HCT116 (cell line): ENCODE results near the gene SUMO4. TPM values are rescaled to one million over a fixed set of nuclear protein-coding genes. Genes with fewer than 3 reads are reported as not detected.

Experiments
- ATAC-seq: fragments of 200-7000 bp; cut with Tn5 transposase; 2 replicates; pipeline ENCODE4 v1.9.1; 2020; ENCODE audit warnings: mild to moderate bottlenecking, moderate library complexity
- BruUV-seq: library from RNA; stranded (reverse); fragments of 400-500 nt; replicated peaks from 2 replicates; lab custom pipeline; 2021; lab: Mats Ljungman, UMichigan
- CTCF ChIA-PET: fragments of 300-600 bp; sonication (Branson Sonifier 250); formaldehyde crosslinking; loops from one replicate; lab custom pipeline; 2021; ENCODE audit warnings: antibody characterized with exemption; lab: Charles Lee
- POLR2A ChIA-PET: fragments of 300-600, 350-600 bp; sonication (Branson Sonifier 250); formaldehyde crosslinking; loops from one replicate; lab custom pipeline; 2021; ENCODE audit warnings: antibody characterized with exemption; lab: Charles Lee
- RAD21 ChIA-PET, 2 experiments: fragments of 300-600 bp; sonication (Branson Sonifier 250); formaldehyde crosslinking; loops; one replicate each; lab custom pipeline; 2023; ENCODE audit warnings: low total read pairs in 2 of 2; ENCODE audit not compliant: uncharacterized antibody in 2 of 2, unreplicated experiment in 2 of 2, low non-redundant PET in 1 of 2; lab: Charles Lee
- DNase-seq: peaks from one replicate; pipeline ENCODE4 v3.0.0-alpha.2; 2010; ENCODE audit warnings: low read depth, low spot score
- H2AFZ ChIP-seq: fragments of 200-600 bp; shearing (Covaris generic), sonication (generic); 2 replicates; pipeline ENCODE4 v1.6.1; 2017; ENCODE audit warnings: low read depth, mixed run types, mixed read lengths, antibody characterized with exemption, low read length; ENCODE audit not compliant: poor library complexity, severe bottlenecking
- H3K27ac ChIP-seq: 2 replicates; pipeline ENCODE4 v1.5.1; 2012; ENCODE audit warnings: low read depth, low read length
- H3K27me3 ChIP-seq: fragments of 200-600 bp; sonication (generic); 2 replicates; pipeline ENCODE4 v1.6.1; 2016; ENCODE audit warnings: mixed run types, low read length, mixed read lengths; ENCODE audit not compliant: insufficient read depth
- H3K36me3 ChIP-seq, 2 experiments: fragments of 200-500 bp in 1 of 2; fragments of 200-600 bp in 1 of 2; sonication (Bioruptor generic) in 1 of 2; sonication (generic) in 1 of 2; 2 replicates each; pipeline versions ENCODE4 v1.5.1 to v1.6.1; 2014 to 2016; ENCODE audit warnings: low read length in 2 of 2, inconsistent platforms in 1 of 2, mixed read lengths in 1 of 2, mixed run types in 1 of 2; ENCODE audit not compliant: insufficient read depth in 2 of 2, control insufficient read depth in 1 of 2
- H3K4me1 ChIP-seq, 2 experiments: fragments of 200-600 bp in 1 of 2; sonication (generic) in 1 of 2; 2 replicates each; pipeline versions ENCODE4 v1.5.1 to v1.6.1; 2012 to 2017; ENCODE audit warnings: low read length in 2 of 2, inconsistent platforms in 1 of 2, mild to moderate bottlenecking in 1 of 2, mixed read lengths in 1 of 2, mixed run types in 1 of 2, moderate library complexity in 1 of 2; ENCODE audit not compliant: insufficient read depth in 2 of 2, control insufficient read depth in 1 of 2
- H3K4me2 ChIP-seq: fragments of 200-600 bp; sonication (generic); 2 replicates; pipeline ENCODE4 v1.6.1; 2017; ENCODE audit warnings: mixed run types, low read length, mixed read lengths
- H3K4me3 ChIP-seq, 2 experiments: fragments of 200-600 bp in 1 of 2; sonication (generic) in 1 of 2; replicated peaks in 1 of 2; 2 replicates each; pipeline ENCODE4 v1.5.1; 2011 to 2016; ENCODE audit warnings: low read length in 2 of 2, control low read depth in 1 of 2, low read depth in 1 of 2, mild to moderate bottlenecking in 1 of 2, mixed read lengths in 1 of 2, mixed run types in 1 of 2
- H3K79me2 ChIP-seq: fragments of 200-600 bp; sonication (generic); 2 replicates; pipeline ENCODE4 v1.6.1; 2017; ENCODE audit warnings: mild to moderate bottlenecking, mixed run types, low read length, moderate library complexity, mixed read lengths; ENCODE audit not compliant: insufficient read depth
- H3K9ac ChIP-seq: fragments of 200-600 bp; sonication (generic); 2 replicates; pipeline ENCODE4 v1.6.1; 2016; ENCODE audit warnings: low read length, mixed read lengths
- H3K9me2 ChIP-seq: fragments of 200-600 bp; sonication (generic), shearing (Covaris generic); 2 replicates; pipeline ENCODE4 v1.6.1; 2017; ENCODE audit warnings: mixed run types, mild to moderate bottlenecking, moderate library complexity; ENCODE audit not compliant: insufficient read depth
- H3K9me3 ChIP-seq, 2 experiments: fragments of 200-500 bp in 1 of 2; fragments of 200-600 bp in 1 of 2; sonication (Bioruptor generic) in 1 of 2; sonication (generic) in 1 of 2; 2 replicates each; pipeline ENCODE4 v1.6.1; 2014 to 2017; ENCODE audit warnings: low read length in 2 of 2, mixed read lengths in 2 of 2, inconsistent platforms in 1 of 2, low read depth in 1 of 2, mild to moderate bottlenecking in 1 of 2, mixed run types in 1 of 2, moderate library complexity in 1 of 2; ENCODE audit not compliant: control insufficient read depth in 1 of 2, insufficient read depth in 1 of 2
- H4K20me1 ChIP-seq: fragments of 200-600 bp; sonication (generic), shearing (Covaris generic); 2 replicates; pipeline ENCODE4 v1.6.1; 2017; ENCODE audit warnings: mixed run types, mild to moderate bottlenecking, moderate library complexity; ENCODE audit not compliant: insufficient read depth
- CBX3 ChIP-seq: IDR thresholded peaks from 2 replicates; pipeline ENCODE4 v1.6.1; 2012; ENCODE audit warnings: low read depth
- CEBPB ChIP-seq: IDR thresholded peaks from 2 replicates; pipeline ENCODE4 v1.6.1; 2012; ENCODE audit warnings: low read depth
- EGR1 ChIP-seq: IDR thresholded peaks from 2 replicates; pipeline ENCODE4 v1.6.1; 2012; ENCODE audit warnings: low read depth
- ELF1 ChIP-seq: IDR thresholded peaks from 2 replicates; pipeline ENCODE4 v1.6.1; 2012; ENCODE audit warnings: low read depth, borderline replicate concordance
- EZH2 ChIP-seq: fragments of 200-600 bp; sonication (generic); IDR thresholded peaks from 2 replicates; pipeline ENCODE4 v1.6.1; 2017; ENCODE audit warnings: antibody characterized with exemption, mixed run types
- EZH2phosphoT487 ChIP-seq: fragments of 200-600 bp; IDR thresholded peaks from 2 replicates; pipeline ENCODE4 v1.6.1; 2018; ENCODE audit warnings: antibody characterized with exemption, borderline replicate concordance
- JUND ChIP-seq: IDR thresholded peaks from 2 replicates; pipeline ENCODE4 v1.6.1; 2012
- POLR2AphosphoS5 ChIP-seq: IDR thresholded peaks from 2 replicates; pipeline ENCODE4 v1.6.1; 2011; ENCODE audit warnings: mild to moderate bottlenecking, low read depth, low read length, moderate library complexity
- SP1 ChIP-seq: IDR thresholded peaks from 2 replicates; pipeline ENCODE4 v1.6.1; 2012; ENCODE audit warnings: low read depth
- SRF ChIP-seq: IDR thresholded peaks from 2 replicates; pipeline ENCODE4 v1.6.1; 2012; ENCODE audit warnings: low read depth
- YY1 ChIP-seq: IDR thresholded peaks from 2 replicates; pipeline ENCODE4 v1.6.1; 2011; ENCODE audit warnings: low read length, low read depth, moderate library complexity, mild to moderate bottlenecking; ENCODE audit not compliant: insufficient replicate concordance; ENCODE audit errors: extremely low read depth
- ZFX ChIP-seq: fragments of 450-650 bp; IDR thresholded peaks from 2 replicates; pipeline ENCODE4 v1.6.1; 2017
- ZNF274 ChIP-seq: fragments of 200-500 bp; sonication (Bioruptor generic); IDR thresholded peaks from 2 replicates; pipeline ENCODE4 v1.6.1; 2014; ENCODE audit warnings: mild to moderate bottlenecking, low read depth, low read length, inconsistent platforms
- intact Hi-C: fragments of 100-400 bp; cut with micrococcal nuclease; formaldehyde crosslinking; loops from 2 replicates; pipeline ENCODE4 v1.10.0; 2022
- total RNA-seq: library from RNA; stranded (reverse); gene quantifications from one replicate; pipeline ENCODE4 v1.2.1, GENCODE V29; 2021; ENCODE audit not compliant: unreplicated experiment
- TF ChIP-seq, protein P1 (sequence below): IDR thresholded peaks from 2 replicates; pipeline ENCODE4 v1.6.1; 2012
- TF ChIP-seq, protein P2 (sequence below), 3 experiments: fragments of 200-600 bp in 1 of 3; sonication (generic) in 1 of 3; IDR thresholded peaks in 2 of 3; conservative IDR thresholded peaks in 1 of 3; 2 replicates each; pipeline ENCODE4 v1.5.1; 2012 to 2017; ENCODE audit warnings: low read depth in 2 of 3, low read length in 2 of 3, antibody characterized with exemption in 1 of 3, borderline replicate concordance in 1 of 3, control low read depth in 1 of 3, mild to moderate bottlenecking in 1 of 3, mixed read lengths in 1 of 3, mixed run types in 1 of 3, moderate library complexity in 1 of 3; ENCODE audit not compliant: insufficient read depth in 1 of 3
- TF ChIP-seq, protein P3 (sequence below): IDR thresholded peaks from 2 replicates; pipeline ENCODE4 v1.6.1; 2011; ENCODE audit warnings: mild to moderate bottlenecking, low read length, moderate library complexity; ENCODE audit not compliant: insufficient replicate concordance; ENCODE audit errors: extremely low read depth
- TF ChIP-seq, protein P4 (sequence below): IDR thresholded peaks from 2 replicates; pipeline ENCODE4 v1.6.1; 2012

SUMO4 gene
- total RNA-seq, 1 experiment from 2014 or later = 1.6 TPM

DNA sequence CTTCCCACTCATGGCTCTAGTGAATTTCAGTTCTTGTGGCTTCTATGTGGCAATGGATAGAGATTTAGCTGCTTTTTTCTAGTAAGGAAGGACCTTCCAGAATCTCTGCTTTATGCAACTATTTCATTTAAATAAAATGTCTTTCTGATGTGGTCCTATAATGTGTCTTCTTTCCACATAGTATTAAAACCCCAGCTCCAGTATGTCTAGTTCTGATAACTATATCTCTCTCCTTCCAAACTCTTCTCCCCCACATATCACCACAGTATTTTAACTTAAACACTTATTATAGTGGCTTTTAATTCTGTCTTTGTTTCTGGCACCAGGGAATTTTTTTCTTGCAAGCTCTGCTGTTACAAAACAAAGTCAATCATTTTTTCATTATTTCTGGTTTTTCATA lies 40.6 kb upstream of the SUMO4 start:
- no peak for DNase-seq
- ChIA-PET POLR2A (no interaction called here), RAD21 (no interaction called here), CTCF (no interaction called here)
- peaks cover 12 to 22% of the 10 kb centered on the region in 2 experiments for H3K4me1 ChIP-seq
- H3K9me3 ChIP-seq = no peaks in the 10 kb centered on the region
- H3K9me2 ChIP-seq = no peaks in the 10 kb centered on the region
- H3K79me2 ChIP-seq = peaks cover 90% of the 10 kb centered on the region
- no peaks in the 10 kb centered on the region for H3K27me3 ChIP-seq
- H3K27ac ChIP-seq = no peak overlapping the region
- TF ChIP-seq, protein P1, sequence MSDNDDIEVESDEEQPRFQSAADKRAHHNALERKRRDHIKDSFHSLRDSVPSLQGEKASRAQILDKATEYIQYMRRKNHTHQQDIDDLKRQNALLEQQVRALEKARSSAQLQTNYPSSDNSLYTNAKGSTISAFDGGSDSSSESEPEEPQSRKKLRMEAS = no peak
- no peak for TF ChIP-seq SP1
- TF ChIP-seq POLR2AphosphoS5 = no peak
- TF ChIP-seq ZNF274 = no peak
- no peak for TF ChIP-seq JUND
- TF ChIP-seq, protein P2, sequence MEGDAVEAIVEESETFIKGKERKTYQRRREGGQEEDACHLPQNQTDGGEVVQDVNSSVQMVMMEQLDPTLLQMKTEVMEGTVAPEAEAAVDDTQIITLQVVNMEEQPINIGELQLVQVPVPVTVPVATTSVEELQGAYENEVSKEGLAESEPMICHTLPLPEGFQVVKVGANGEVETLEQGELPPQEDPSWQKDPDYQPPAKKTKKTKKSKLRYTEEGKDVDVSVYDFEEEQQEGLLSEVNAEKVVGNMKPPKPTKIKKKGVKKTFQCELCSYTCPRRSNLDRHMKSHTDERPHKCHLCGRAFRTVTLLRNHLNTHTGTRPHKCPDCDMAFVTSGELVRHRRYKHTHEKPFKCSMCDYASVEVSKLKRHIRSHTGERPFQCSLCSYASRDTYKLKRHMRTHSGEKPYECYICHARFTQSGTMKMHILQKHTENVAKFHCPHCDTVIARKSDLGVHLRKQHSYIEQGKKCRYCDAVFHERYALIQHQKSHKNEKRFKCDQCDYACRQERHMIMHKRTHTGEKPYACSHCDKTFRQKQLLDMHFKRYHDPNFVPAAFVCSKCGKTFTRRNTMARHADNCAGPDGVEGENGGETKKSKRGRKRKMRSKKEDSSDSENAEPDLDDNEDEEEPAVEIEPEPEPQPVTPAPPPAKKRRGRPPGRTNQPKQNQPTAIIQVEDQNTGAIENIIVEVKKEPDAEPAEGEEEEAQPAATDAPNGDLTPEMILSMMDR (IDR thresholded peaks at IDR 0.05 in 2 of 3, conservative IDR thresholded peaks at IDR 0.05 in 1 of 3; ENCODE audit: borderline replicate concordance in 1 of 3, insufficient read depth in 1 of 3, low read depth in 2 of 3, low read length in 2 of 3) = no peak
- no peak for TF ChIP-seq SRF
- TF ChIP-seq CEBPB = no peak
- no peak for TF ChIP-seq YY1
- TF ChIP-seq EZH2 = no peak
- TF ChIP-seq, protein P3, sequence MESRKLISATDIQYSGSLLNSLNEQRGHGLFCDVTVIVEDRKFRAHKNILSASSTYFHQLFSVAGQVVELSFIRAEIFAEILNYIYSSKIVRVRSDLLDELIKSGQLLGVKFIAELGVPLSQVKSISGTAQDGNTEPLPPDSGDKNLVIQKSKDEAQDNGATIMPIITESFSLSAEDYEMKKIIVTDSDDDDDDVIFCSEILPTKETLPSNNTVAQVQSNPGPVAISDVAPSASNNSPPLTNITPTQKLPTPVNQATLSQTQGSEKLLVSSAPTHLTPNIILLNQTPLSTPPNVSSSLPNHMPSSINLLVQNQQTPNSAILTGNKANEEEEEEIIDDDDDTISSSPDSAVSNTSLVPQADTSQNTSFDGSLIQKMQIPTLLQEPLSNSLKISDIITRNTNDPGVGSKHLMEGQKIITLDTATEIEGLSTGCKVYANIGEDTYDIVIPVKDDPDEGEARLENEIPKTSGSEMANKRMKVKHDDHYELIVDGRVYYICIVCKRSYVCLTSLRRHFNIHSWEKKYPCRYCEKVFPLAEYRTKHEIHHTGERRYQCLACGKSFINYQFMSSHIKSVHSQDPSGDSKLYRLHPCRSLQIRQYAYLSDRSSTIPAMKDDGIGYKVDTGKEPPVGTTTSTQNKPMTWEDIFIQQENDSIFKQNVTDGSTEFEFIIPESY = no peak
- no peak for TF ChIP-seq ELF1
- no peak for TF ChIP-seq CBX3
- TF ChIP-seq, protein P4, sequence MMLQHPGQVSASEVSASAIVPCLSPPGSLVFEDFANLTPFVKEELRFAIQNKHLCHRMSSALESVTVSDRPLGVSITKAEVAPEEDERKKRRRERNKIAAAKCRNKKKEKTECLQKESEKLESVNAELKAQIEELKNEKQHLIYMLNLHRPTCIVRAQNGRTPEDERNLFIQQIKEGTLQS = no peak
- no peak for TF ChIP-seq ZFX
- TF ChIP-seq EZH2phosphoT487 = no peak
- no peak for TF ChIP-seq EGR1
- intact Hi-C loops = no loop called here
- H3K36me3 ChIP-seq = no peaks in the 10 kb centered on the region
- ATAC-seq = no peak
- H2AFZ ChIP-seq = no peak overlapping the region
- H3K4me3 ChIP-seq = no peak overlapping the region
- H3K4me2 ChIP-seq = no peak overlapping the region
- no peaks in the 10 kb centered on the region for H4K20me1 ChIP-seq
- no TSS peak for BruUV-seq
- no peak overlapping the region for H3K9ac ChIP-seq
